ENCODE results near the gene ANOS1. TPM values are rescaled to one million over a fixed set of nuclear protein-coding genes. Genes with fewer than 3 reads are reported as not detected.

The ANOS1 gene
- total RNA-seq, 1 experiment from 2014 or later = 0.18 TPM

- DNase-seq (ENCODE audit: low read depth, low spot score) = no peak
- TF ChIP-seq CTCF (IDR thresholded peaks at IDR 0.05) (no peak), REST (IDR thresholded peaks at IDR 0.05; ENCODE audit: insufficient read depth in 1 of 2, low read depth in 2 of 2, low read length in 1 of 2) (no peak), SIN3A (IDR thresholded peaks at IDR 0.05; ENCODE audit: borderline replicate concordance, insufficient read depth, low read depth, low read length) (no peak), TCF7L2 (IDR thresholded peaks at IDR 0.05; ENCODE audit: low read depth, low read length) (no peak), POLR2AphosphoS5 (IDR thresholded peaks at IDR 0.05; ENCODE audit: low read depth, low read length) (no peak)
- in situ Hi-C loops (cut with HindIII; ENCODE audit: low pct_unique_long_range_greater_than_20kb, low sequenced_read_pairs) (no loop called here), intact Hi-C loops (cut with micrococcal nuclease; ENCODE audit: unreplicated experiment) (no loop called here)
- BruUV-seq (replicated peaks) = no TSS peak
- H3K36me3 ChIP-seq (ENCODE audit: control insufficient read depth, insufficient read depth, low read length) = no peaks in the 10 kb centered on the region
- H3K27me3 ChIP-seq (ENCODE audit: control insufficient read depth, insufficient read depth, low read length) = no peaks in the 10 kb centered on the region
- no peaks in the 10 kb centered on the region for H3K4me1 ChIP-seq (ENCODE audit: control insufficient read depth, insufficient read depth, low read length)
- no peak overlapping the region for H3K4me3 ChIP-seq (ENCODE audit: low read depth in 2 of 2, low read length in 2 of 2)
- POLR2A ChIA-PET = no interaction called here
- CTCF ChIA-PET = no interaction called here
- H3K9me3 ChIP-seq (ENCODE audit: control insufficient read depth, insufficient read depth, low read depth, low read length) = no peaks in the 10 kb centered on the region
- ATAC-seq = no peak
- no peak overlapping the region for H3K27ac ChIP-seq (ENCODE audit: low read length)
These were observed 23.9 kb upstream of the ANOS1 start for GRCh38 chrX:8755813-8756212.

GRCh38 chrX:8755116-8755515 lies 23.2 kb upstream of the ANOS1 start:
- intact Hi-C loops (cut with micrococcal nuclease; ENCODE audit: unreplicated experiment) (no loop called here), in situ Hi-C loops (cut with HindIII; ENCODE audit: low pct_unique_long_range_greater_than_20kb, low sequenced_read_pairs) (no loop called here)
- no peak overlapping the region for H3K4me3 ChIP-seq (ENCODE audit: low read depth in 2 of 2, low read length in 2 of 2)
- H3K9me3 ChIP-seq (ENCODE audit: control insufficient read depth, insufficient read depth, low read depth, low read length) = no peaks in the 10 kb centered on the region
- no peaks in the 10 kb centered on the region for H3K36me3 ChIP-seq (ENCODE audit: control insufficient read depth, insufficient read depth, low read length)
- TF ChIP-seq TCF7L2 (IDR thresholded peaks at IDR 0.05; ENCODE audit: low read depth, low read length) = no peak
- no peak for DNase-seq (ENCODE audit: low read depth, low spot score)
- CTCF ChIA-PET = no interaction called here
- no peaks in the 10 kb centered on the region for H3K27me3 ChIP-seq (ENCODE audit: control insufficient read depth, insufficient read depth, low read length)
- no peaks in the 10 kb centered on the region for H3K4me1 ChIP-seq (ENCODE audit: control insufficient read depth, insufficient read depth, low read length)
- no TSS peak for BruUV-seq (replicated peaks)
- no peak overlapping the region for H3K27ac ChIP-seq (ENCODE audit: low read length)
- POLR2A ChIA-PET = no interaction called here
- ATAC-seq = no peak

DNA sequence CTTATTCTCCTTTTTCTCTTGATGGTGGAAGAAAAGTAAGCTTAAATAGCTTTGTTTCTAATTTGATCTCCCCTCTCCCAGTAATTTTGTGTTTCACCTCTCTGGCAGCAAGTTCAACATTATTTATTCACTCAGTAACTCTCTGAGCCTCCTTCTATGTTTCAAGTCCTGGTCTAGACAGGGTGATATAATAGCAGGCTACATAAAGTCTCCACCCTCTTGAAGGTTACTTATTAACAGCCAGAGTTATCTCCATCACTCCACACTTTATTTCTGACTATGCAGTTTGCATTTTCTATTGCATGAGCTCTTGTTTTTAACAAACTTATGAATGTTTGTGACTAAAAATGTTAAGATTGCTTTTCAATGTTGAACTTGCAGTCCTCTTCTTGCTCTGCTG lies 17.8 kb upstream of the ANOS1 start:
- Histone ChIP-seq H3K4me1 (ENCODE audit: control insufficient read depth, insufficient read depth, low read length) (no peaks in the 10 kb centered on the region), H3K9me3 (ENCODE audit: control insufficient read depth, insufficient read depth, low read depth, low read length) (no peaks in the 10 kb centered on the region), H3K36me3 (ENCODE audit: control insufficient read depth, insufficient read depth, low read length) (no peaks in the 10 kb centered on the region), H3K27me3 (ENCODE audit: control insufficient read depth, insufficient read depth, low read length) (no peaks in the 10 kb centered on the region; the same call in 1 of the 2 replicates), H3K4me3 (ENCODE audit: low read depth in 2 of 2, low read length in 2 of 2) (no peak overlapping the region), H3K27ac (ENCODE audit: low read length) (no peak overlapping the region)
- BruUV-seq (replicated peaks) = no TSS peak
- in situ Hi-C loops (cut with HindIII; ENCODE audit: low pct_unique_long_range_greater_than_20kb, low sequenced_read_pairs) = no loop called here
- intact Hi-C loops (cut with micrococcal nuclease; ENCODE audit: unreplicated experiment) = loop anchor here (5.0 kb wide), 1 partner anchor 68 kb away; no protein-coding TSS in a partner anchor
- DNase-seq (ENCODE audit: low read depth, low spot score) = no peak
- ChIA-PET POLR2A (no interaction called here), CTCF (no interaction called here)
- no peak for ATAC-seq
- TF ChIP-seq POLR2AphosphoS5 (IDR thresholded peaks at IDR 0.05; ENCODE audit: low read depth, low read length) = no peak
- TF ChIP-seq TCF7L2 (IDR thresholded peaks at IDR 0.05; ENCODE audit: low read depth, low read length) = no peak
- TF ChIP-seq SIN3A (IDR thresholded peaks at IDR 0.05; ENCODE audit: borderline replicate concordance, insufficient read depth, low read depth, low read length) = no peak
- TF ChIP-seq REST (IDR thresholded peaks at IDR 0.05; ENCODE audit: insufficient read depth in 1 of 2, low read depth in 2 of 2, low read length in 1 of 2) = no peak
- no peak for TF ChIP-seq CTCF (IDR thresholded peaks at IDR 0.05)

All from Panc1 (cell line).